CD14-positive monocyte (primary cell): Measurements from ENCODE around the gene CFAP410. TPM values are rescaled to one million over a fixed set of nuclear protein-coding genes. Genes with fewer than 3 reads are reported as not detected.

Source experiments
- DNase-seq, 3 donors: peaks; one replicate each; pipeline ENCODE4 v3.0.0-alpha.2; 2011 to 2022
- H2AFZ ChIP-seq: 2 replicates; pipeline ENCODE4 v1.6.0; 2012; ENCODE audit warnings: mild to moderate bottlenecking, low read depth, low read length, inconsistent platforms; ENCODE audit not compliant: insufficient read depth, poor library complexity, severe bottlenecking
- H3K27ac ChIP-seq, 2 donors: 1 replicate in 1 of 2; 2 replicates in 1 of 2; pipeline ENCODE4 v1.5.1; 2012 to 2013; ENCODE audit warnings: low read length in 2 of 2, control low read depth in 1 of 2, inconsistent platforms in 1 of 2, low read depth in 1 of 2, mild to moderate bottlenecking in 1 of 2
- H3K27me3 ChIP-seq, 2 donors: one replicate each; pipeline versions ENCODE4 v1.6.0 to v1.6.1; 2011 to 2013; ENCODE audit warnings: low read length in 2 of 2; ENCODE audit not compliant: control insufficient read depth in 2 of 2, insufficient read depth in 2 of 2
- H3K36me3 ChIP-seq, 2 donors: replicated peaks in 1 of 2; 1 replicate in 1 of 2; 2 replicates in 1 of 2; pipeline versions ENCODE4 v1.5.1 to v1.6.1; 2012 to 2013; ENCODE audit warnings: low read length in 2 of 2, control low read depth in 1 of 2, inconsistent platforms in 1 of 2, mild to moderate bottlenecking in 1 of 2; ENCODE audit not compliant: insufficient read depth in 2 of 2, control insufficient read depth in 1 of 2
- H3K4me1 ChIP-seq, 2 donors: 1 replicate in 1 of 2; 2 replicates in 1 of 2; pipeline versions ENCODE4 v1.5.1 to v1.6.1; 2012 to 2013; ENCODE audit warnings: low read length in 2 of 2, control low read depth in 1 of 2, inconsistent platforms in 1 of 2, mild to moderate bottlenecking in 1 of 2, moderate library complexity in 1 of 2; ENCODE audit not compliant: insufficient read depth in 2 of 2, control insufficient read depth in 1 of 2
- H3K4me2 ChIP-seq: replicated peaks from 2 replicates; pipeline ENCODE3; 2012; ENCODE audit warnings: low read length, moderate library complexity, mild to moderate bottlenecking; ENCODE audit not compliant: poor library complexity, severe bottlenecking; ENCODE audit errors: extremely low read depth
- H3K4me3 ChIP-seq, 3 experiments: fragments of 200-600 bp in 1 of 3; sonication (generic) in 1 of 3; replicated peaks in 1 of 3; 1 replicate in 2 of 3; 2 replicates in 1 of 3; pipeline ENCODE4 v1.5.1; 2011 to 2013; ENCODE audit warnings: low read length in 3 of 3, mild to moderate bottlenecking in 3 of 3, control low read depth in 2 of 3, low read depth in 2 of 3, inconsistent platforms in 1 of 3, moderate library complexity in 1 of 3
- H3K79me2 ChIP-seq: 2 replicates; pipeline ENCODE4 v1.6.0; 2012; ENCODE audit warnings: mild to moderate bottlenecking, control low read depth, inconsistent platforms, low read length, moderate library complexity; ENCODE audit not compliant: insufficient read depth
- H3K9ac ChIP-seq: 2 replicates; pipeline ENCODE4 v1.6.0; 2017; ENCODE audit warnings: low read length, mild to moderate bottlenecking; ENCODE audit not compliant: insufficient read depth, poor library complexity, severe bottlenecking
- H3K9me3 ChIP-seq, 2 donors: replicated peaks in 1 of 2; 1 replicate in 1 of 2; 2 replicates in 1 of 2; pipeline versions ENCODE4 v1.5.1 to v1.6.1; 2012 to 2013; ENCODE audit warnings: low read length in 2 of 2, control low read depth in 1 of 2; ENCODE audit not compliant: control insufficient read depth in 1 of 2, insufficient read depth in 1 of 2
- H4K20me1 ChIP-seq: 2 replicates; pipeline ENCODE4 v1.6.0; 2012; ENCODE audit warnings: mild to moderate bottlenecking, low read length, control low read depth, moderate library complexity; ENCODE audit not compliant: insufficient read depth
- H3K27ac Mint-ChIP-seq, 7 donors: one replicate each; pipeline ENCODE4 v1.8.0; 2020; ENCODE audit warnings: mild to moderate bottlenecking in 7 of 7, mixed read lengths in 7 of 7, moderate library complexity in 6 of 7, inconsistent platforms in 2 of 7
- H3K27me3 Mint-ChIP-seq, 3 donors: one replicate each; pipeline ENCODE4 v1.8.0; 2021 to 2022; ENCODE audit warnings: low read depth in 3 of 3, mild to moderate bottlenecking in 3 of 3, mixed read lengths in 3 of 3, moderate library complexity in 3 of 3, inconsistent platforms in 1 of 3
- H3K36me3 Mint-ChIP-seq, 2 donors: one replicate each; pipeline ENCODE4 v1.8.0; 2020; ENCODE audit warnings: mixed read lengths in 2 of 2, inconsistent platforms in 1 of 2, mild to moderate bottlenecking in 1 of 2
- H3K4me1 Mint-ChIP-seq: one replicate; pipeline ENCODE4 v1.8.0; 2020; ENCODE audit warnings: mild to moderate bottlenecking, mixed read lengths
- H3K4me3 Mint-ChIP-seq, 2 donors: one replicate each; pipeline ENCODE4 v1.8.0; 2020; ENCODE audit warnings: mild to moderate bottlenecking in 2 of 2, mixed read lengths in 2 of 2, moderate library complexity in 1 of 2
- H3K9me3 Mint-ChIP-seq, 7 donors: one replicate each; pipeline ENCODE4 v1.8.0; 2020 to 2022; ENCODE audit warnings: mixed read lengths in 7 of 7, mild to moderate bottlenecking in 6 of 7, moderate library complexity in 6 of 7, inconsistent platforms in 2 of 7
- CTCF ChIP-seq: fragments of 200-600 bp; IDR thresholded peaks from one replicate; pipeline ENCODE4 v1.8.0; 2022; ENCODE audit warnings: antibody characterized with exemption, mild to moderate bottlenecking
- WGBS: methylation state at CpG from one replicate; pipeline ENCODE4 v1.1.5; 2013; ENCODE audit warnings: missing lambda C conversion rate; ENCODE audit not compliant: insufficient coverage; 5-methylcytosine and 5-hydroxymethylcytosine counted together
- intact Hi-C, 2 donors: fragments of 100-400 bp; cut with micrococcal nuclease; formaldehyde crosslinking; loops; one replicate each; pipeline versions ENCODE4 v1.15.0 to v1.15.1; 2023
- polyA plus RNA-seq, 3 donors: library from polyadenylated mRNA; depleted of rRNA in 1 of 3; unstranded in 2 of 3; stranded (reverse) in 1 of 3; fragments of 300-500 nt in 2 of 3; fragments of >200 nt in 1 of 3; fragmentation: Illumina TruSeq in 2 of 3; gene quantifications; 1 replicate in 2 of 3; 2 replicates in 1 of 3; pipeline ENCODE4 v1.2.3, GENCODE V29; 2012 to 2021

The CFAP410 gene
- polyA plus RNA-seq, 3 donors: 14.8 to 23.5 (median 17.3) TPM

GRCh38 chr21:44331650-44332307, 7.4 kb downstream of the CFAP410 start:
- H3K4me3 ChIP-seq: no peak overlapping the region
- no peak for DNase-seq
- Mint-ChIP-seq H3K9me3 (no peaks in the 10 kb centered on the region), H3K27me3 (peaks cover 0 to 1% (median 0%) of the 10 kb centered on the region in 3 donors), H3K36me3 (peaks cover 16 to 28% of the 10 kb centered on the region in 2 donors), H3K4me3 (no peak overlapping the region), H3K27ac (peak overlapping the region in 2 of 7 donors; percentile 50 to 62), H3K4me1 (no peaks in the 10 kb centered on the region)
- intact Hi-C loops: loop anchor here in 1 of 2 donors (10.0 kb wide), 2 partner anchors 53 to 547 kb away; partner anchors contain the start of gene RRP1
- no peak overlapping the region for H2AFZ ChIP-seq
- H3K9ac ChIP-seq: no peak overlapping the region
- no peak for TF ChIP-seq CTCF
- H3K79me2 ChIP-seq: no peaks in the 10 kb centered on the region
- no peaks in the 10 kb centered on the region for H3K4me1 ChIP-seq
- WGBS: 84% methylated on average over 15 of the region's 20 CpGs
- H3K9me3 ChIP-seq: no peaks in the 10 kb centered on the region
- H3K4me2 ChIP-seq: no peak overlapping the region
- H4K20me1 ChIP-seq: peaks cover 11% of the 10 kb centered on the region
- H3K27me3 ChIP-seq: no peaks in the 10 kb centered on the region
- peaks cover 7 to 30% of the 10 kb centered on the region in 2 donors for H3K36me3 ChIP-seq
- H3K27ac ChIP-seq: no peak overlapping the region

GRCh38 chr21:44331209-44331608, 8.0 kb downstream of the CFAP410 start:
- H3K4me3 Mint-ChIP-seq: no peak overlapping the region
- Histone ChIP-seq H3K27me3 (no peaks in the 10 kb centered on the region), H3K9ac (no peak overlapping the region), H4K20me1 (peaks cover 13% of the 10 kb centered on the region), H3K4me3 (no peak overlapping the region), H3K79me2 (no peaks in the 10 kb centered on the region), H3K36me3 (peaks cover 11 to 27% of the 10 kb centered on the region in 2 donors), H3K4me1 (no peaks in the 10 kb centered on the region), H2AFZ (no peak overlapping the region), H3K9me3 (no peaks in the 10 kb centered on the region), H3K4me2 (no peak overlapping the region), H3K27ac (no peak overlapping the region)
- no peaks in the 10 kb centered on the region for H3K4me1 Mint-ChIP-seq
- H3K27ac Mint-ChIP-seq: no peak overlapping the region
- peaks cover 0 to 1% (median 0%) of the 10 kb centered on the region in 3 donors for H3K27me3 Mint-ChIP-seq
- intact Hi-C loops: loop anchor here in 1 of 2 donors (10.0 kb wide), 2 partner anchors 54 to 546 kb away; partner anchors contain the start of gene RRP1
- no peak for TF ChIP-seq CTCF
- 97% methylated on average over 16 of the region's 16 CpGs for WGBS
- DNase-seq: no peak
- H3K9me3 Mint-ChIP-seq: no peaks in the 10 kb centered on the region
- H3K36me3 Mint-ChIP-seq: peaks cover 13 to 22% of the 10 kb centered on the region in 2 donors
